Astrocyte of the hippocampus (primary cell): ENCODE measurements around the gene CASP9.

Source experiments
- DNase-seq: peaks from one replicate; pipeline ENCODE4 v3.0.0; 2011; ENCODE audit warnings: low read depth, low spot score

The CASP9 gene

DNA sequence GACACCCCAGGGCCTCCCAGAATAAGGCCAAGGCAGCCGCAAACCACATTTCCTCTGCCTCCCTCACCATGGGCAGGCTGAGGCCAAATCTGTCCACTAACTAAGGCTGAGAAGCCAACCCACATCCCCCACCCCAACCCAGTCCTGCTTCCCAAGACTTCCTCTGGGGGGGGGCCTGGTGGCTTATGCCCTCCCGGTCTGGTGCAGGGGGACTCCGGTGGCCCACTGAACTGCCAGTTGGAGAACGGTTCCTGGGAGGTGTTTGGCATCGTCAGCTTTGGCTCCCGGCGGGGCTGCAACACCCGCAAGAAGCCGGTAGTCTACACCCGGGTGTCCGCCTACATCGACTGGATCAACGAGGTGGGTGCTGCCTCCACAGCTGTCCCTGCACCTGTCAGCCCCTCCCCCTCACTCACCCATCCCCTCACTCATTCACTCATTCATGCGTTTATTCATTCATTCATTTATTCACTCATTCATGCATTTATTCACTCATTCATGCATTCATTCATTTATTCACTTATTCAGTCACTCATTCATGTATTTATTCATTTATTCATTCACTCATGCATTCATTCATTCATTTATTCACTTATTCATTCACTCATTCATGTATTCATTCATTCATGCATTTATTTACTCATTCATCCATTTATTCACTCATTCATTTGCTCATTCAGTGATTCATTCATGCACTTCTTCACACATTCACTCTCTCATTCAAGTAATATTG lies 78.5 kb downstream of the CASP9 start:
- DNase-seq: no peak

GRCh38 chr1:15444468-15445389 lies 79.3 kb downstream of the CASP9 start:
- DNase-seq: no peak

DNA sequence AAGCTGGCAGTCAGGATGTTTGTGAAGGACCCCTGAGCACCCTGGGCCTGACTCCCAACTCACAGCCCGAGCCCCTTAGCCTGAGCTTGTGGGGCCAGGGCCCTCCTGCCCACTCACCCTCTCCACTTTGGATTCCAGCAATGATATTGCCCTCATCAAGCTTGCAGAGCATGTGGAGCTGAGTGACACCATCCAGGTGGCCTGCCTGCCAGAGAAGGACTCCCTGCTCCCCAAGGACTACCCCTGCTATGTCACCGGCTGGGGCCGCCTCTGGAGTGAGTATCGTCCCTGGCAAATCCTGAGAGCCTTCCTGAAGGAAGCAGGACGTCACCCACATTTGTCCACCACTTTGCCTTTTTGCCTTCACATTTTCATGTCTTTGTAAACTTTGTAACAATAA lies 80.7 kb downstream of the CASP9 start:
- no peak for DNase-seq

GRCh38 chr1:15442759-15443158 lies 81.3 kb downstream of the CASP9 start:
- DNase-seq: no peak

DNA sequence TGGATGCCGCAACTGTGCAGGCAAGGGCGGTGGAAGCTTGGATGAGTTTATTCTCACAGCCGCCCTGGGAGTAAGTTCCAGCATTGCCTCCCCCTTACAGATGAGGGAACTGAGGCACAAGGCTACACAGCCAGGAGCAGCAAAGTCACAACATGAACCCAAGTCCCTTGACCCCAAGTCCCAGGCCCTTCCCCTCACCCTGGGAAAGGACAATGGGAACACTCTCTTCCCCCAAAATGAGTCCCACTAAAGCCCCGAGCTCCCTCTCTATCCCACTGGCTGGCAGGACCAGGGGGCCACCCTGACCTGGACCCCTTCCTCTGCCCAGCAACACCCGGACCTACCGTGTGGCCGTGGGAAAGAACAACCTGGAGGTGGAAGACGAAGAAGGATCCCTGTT lies 81.9 kb downstream of the CASP9 start:
- DNase-seq: no peak
